HG03342 (cell line): ENCODE results near the gene CLSTN2.

Experiments used
- ATAC-seq: cut with Tn5 transposase; IDR thresholded peaks from one replicate; pipeline ENCODE4 v1.9.1; 2021; ENCODE audit warnings: mild to moderate bottlenecking, moderate library complexity; ENCODE audit not compliant: unreplicated experiment

Gene CLSTN2

GRCh38 chr3:140050396-140050795 lies 115.4 kb downstream of the CLSTN2 start:
- ATAC-seq, result no peak

- ATAC-seq, result no peak
Observed at GRCh38 chr3:140051019-140051957, 116.3 kb downstream of the CLSTN2 start.

DNA sequence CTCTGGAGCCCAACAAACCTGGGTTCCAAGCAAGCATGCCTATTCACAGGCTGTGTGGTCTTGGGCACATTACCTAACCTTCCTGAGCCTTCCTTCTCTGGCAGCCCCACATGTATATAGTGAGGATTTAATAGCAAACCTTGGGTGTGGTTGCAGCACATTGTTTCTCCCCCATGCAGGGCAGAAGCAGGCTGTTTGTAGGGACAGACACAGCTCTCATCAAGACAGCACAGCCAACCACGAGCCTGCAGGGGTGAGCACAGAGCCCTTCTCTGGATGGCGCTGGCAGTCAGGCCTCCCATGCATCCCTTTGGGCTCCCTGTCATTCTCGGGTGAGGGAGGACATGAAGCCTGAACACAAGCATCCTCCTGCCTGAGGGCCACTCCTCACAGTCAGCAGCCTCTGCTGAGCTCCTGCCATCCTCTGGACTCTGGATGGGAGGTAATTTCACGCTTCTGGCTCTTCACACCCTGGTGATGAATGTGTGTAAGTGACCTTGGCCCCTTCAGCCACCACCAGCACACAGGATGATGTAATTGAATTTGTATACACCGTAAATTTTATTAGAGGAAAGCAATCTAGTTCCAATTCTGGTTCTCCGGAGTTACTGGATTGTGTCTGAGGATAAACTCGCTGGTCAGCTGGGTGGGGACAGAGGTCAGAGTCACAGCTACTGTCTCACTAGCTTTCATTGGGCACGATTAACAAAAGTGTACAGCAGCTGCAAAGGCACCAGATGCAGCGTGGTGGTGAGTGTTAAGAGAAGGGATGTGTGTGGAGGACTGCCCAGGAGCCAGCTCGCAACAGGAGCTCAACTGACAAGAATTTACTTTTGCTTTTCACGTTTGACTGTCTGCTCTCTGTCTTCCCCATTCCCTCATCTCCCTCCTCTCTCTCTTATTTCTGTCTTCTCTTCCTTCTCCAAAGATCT lies 118.1 kb downstream of the CLSTN2 start:
- ATAC-seq, result no peak

GRCh38 chr3:140053794-140054193 lies 118.8 kb downstream of the CLSTN2 start:
- no peak for ATAC-seq

GRCh38 chr3:140055092-140055791 lies 120.3 kb downstream of the CLSTN2 start:
- no peak for ATAC-seq

DNA sequence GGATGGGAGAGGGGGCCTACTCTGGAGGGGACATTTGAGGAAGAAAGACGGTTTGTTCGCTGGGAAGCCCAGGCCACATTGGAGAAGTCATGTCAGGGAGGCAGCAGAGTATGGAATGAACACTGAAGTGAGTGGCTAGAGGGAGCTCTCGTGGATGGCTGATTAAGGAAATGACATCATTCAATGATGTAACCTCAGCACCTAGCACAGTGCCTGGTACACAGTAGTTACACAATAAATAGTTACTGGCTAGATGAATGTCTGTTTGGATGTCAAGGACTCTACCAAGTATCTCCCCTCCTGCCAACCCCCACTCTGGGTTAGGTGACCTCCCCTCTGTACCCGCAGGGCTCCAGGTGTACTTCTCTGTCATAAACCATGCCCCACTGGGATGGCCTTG lies 121.1 kb downstream of the CLSTN2 start:
- ATAC-seq, result no peak

- no peak for ATAC-seq
Observed at GRCh38 chr3:140061211-140061610, 126.2 kb downstream of the CLSTN2 start.

- ATAC-seq, result no peak
Observed at GRCh38 chr3:140062461-140062860, 127.5 kb downstream of the CLSTN2 start.

DNA sequence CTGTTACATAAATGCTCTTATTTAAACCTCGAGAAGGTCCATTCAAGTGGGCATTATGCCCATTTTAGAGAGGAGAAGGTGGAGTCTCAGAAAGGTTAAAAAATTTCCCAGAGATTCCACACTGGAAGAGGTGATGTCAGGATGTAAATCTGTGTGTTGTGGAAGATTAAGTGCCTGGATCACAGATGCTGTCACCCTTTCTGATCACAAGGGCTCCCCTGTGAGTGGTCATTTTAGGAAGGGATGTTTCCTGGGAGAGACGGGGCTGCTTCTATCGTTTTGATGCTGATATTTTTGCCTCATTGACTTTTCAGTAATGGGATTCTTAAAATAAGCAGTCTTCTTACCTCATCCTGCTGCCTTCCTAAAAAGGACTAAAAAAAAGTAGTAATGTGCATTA lies 132.5 kb downstream of the CLSTN2 start:
- no peak for ATAC-seq

- ATAC-seq, result no peak
Observed at GRCh38 chr3:140068494-140069017, 133.6 kb downstream of the CLSTN2 start.

GRCh38 chr3:140073278-140074045 lies 138.5 kb downstream of the CLSTN2 start:
- ATAC-seq, result no peak

- ATAC-seq, result no peak
Observed at GRCh38 chr3:140076552-140076951, 141.6 kb downstream of the CLSTN2 start.

DNA sequence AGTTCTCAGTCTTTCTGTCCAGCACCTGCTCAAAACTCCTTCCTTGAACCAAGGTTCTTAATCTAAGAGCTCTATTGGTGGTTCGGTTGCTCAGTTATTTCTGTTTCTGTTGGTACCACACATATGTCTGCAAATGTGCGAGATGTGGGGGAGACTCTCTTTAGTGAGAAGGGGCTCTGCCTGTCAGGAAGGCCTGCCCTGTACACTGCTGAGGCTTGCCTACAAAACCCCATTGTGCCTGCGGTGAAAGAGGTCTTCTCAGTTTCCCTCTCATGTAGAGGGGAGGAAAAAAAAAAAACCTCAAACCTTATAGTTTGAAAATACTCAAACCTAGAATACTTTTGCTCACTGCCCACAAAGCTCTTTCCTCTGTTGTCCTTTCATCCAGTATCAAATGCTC lies 142.4 kb downstream of the CLSTN2 start:
- no peak for ATAC-seq

DNA sequence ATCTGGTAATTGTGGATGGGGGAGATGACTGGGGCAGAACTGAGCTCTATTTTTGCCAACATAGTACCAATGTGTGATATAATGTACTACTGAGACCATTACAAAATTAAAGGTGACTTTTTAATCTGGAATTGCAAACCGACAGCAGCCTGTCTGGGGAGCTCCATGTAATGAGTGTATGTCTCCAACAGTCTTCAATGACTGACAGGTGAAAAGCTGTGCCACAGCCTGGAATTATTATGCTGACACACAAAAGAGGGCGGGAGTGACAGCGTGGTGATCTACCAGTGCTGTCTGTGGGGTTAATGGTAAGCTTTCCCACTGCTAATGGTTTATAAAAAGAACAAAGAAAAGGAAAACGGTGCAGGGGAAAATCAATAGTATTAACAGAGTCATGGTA lies 143.4 kb downstream of the CLSTN2 start:
- no peak for ATAC-seq

- no peak for ATAC-seq
Observed at GRCh38 chr3:140078940-140079339, 144.0 kb downstream of the CLSTN2 start.

GRCh38 chr3:140081887-140082286 lies 146.9 kb downstream of the CLSTN2 start:
- ATAC-seq, result no peak

DNA sequence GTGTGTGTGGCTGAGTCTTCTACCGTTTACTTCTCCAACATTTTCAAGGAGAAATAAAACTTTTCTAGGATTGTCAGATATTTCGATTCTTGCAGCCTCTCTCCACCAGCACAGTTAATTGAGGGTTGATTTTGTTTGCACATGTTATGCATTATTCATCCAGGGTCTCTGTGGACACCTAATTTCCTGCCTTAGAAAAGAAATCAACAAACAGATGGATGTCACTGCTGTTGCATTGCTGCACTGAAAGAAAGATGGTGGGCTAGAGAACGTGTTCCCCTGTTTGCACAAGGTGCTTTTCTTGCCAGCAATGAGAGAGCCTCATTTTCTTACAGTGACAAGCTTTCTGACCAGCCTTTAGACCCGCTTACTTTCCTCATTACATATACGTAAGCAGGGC lies 150.0 kb downstream of the CLSTN2 start:
- no peak for ATAC-seq

GRCh38 chr3:140086642-140087041 lies 151.7 kb downstream of the CLSTN2 start:
- ATAC-seq, result no peak

DNA sequence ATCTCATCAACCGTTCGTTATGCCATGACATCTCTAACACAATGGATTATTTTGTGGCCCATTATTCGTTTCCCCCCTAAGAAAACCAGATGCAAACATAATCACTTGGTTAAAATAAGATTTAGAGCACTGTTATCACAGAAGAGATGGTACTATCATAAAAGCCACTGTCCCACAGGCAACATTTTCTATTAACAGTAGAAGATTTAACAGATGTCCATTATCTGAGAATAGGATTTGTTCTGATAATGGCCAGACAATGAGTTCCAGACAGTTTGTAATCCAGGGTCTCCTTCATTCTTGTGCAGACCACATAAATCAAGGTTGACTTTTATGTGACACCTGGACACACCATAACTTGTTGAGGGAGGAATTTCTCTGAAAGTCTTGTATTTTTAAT lies 153.1 kb downstream of the CLSTN2 start:
- ATAC-seq, result no peak

DNA sequence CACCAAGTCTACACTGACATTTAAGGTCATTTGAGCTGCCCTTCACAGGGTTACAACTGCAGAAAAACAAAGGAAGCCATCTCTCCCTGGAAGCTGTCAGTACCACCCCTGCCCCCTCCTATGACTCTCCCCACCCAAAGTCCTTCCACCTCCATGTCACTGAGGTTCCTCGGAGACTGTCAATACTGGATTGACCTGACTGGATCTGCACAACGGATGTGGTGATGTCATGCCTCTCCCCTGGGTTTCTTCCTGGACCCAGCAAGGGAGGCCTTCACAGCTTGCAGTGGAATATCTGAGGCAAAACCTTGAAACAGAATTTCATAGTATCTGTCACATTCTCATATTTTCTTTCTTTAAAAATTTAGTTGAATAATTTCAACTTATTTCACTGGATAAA lies 153.5 kb downstream of the CLSTN2 start:
- ATAC-seq, result no peak
